Measurements from ENCODE around the gene SOS1.

Gene SOS1

GRCh38 chr2:38971377-38971776, 149.5 kb downstream of the SOS1 start:
- Histone ChIP-seq H3K4me3 (ENCODE audit: low read depth, low read length) (no peak overlapping the region), H3K9ac (ENCODE audit: low read depth, low read length) (no peak overlapping the region), H3K9me3 (ENCODE audit: control insufficient read depth, insufficient read depth, low read length) (no peaks in the 10 kb centered on the region)

GRCh38 chr2:38968021-38968420, 152.8 kb downstream of the SOS1 start:
- no peaks in the 10 kb centered on the region for H3K27me3 ChIP-seq (ENCODE audit: control insufficient read depth, insufficient read depth, low read length)
- peaks cover 11% of the 10 kb centered on the region for H3K4me1 ChIP-seq (ENCODE audit: control insufficient read depth, insufficient read depth, low read length)
- no peaks in the 10 kb centered on the region for H3K9me3 ChIP-seq (ENCODE audit: control insufficient read depth, insufficient read depth, low read length)
- H3K9ac ChIP-seq (ENCODE audit: low read depth, low read length): no peak overlapping the region
- no peak overlapping the region for H3K27ac ChIP-seq (ENCODE audit: low read depth, low read length)
- no peaks in the 10 kb centered on the region for H3K36me3 ChIP-seq (ENCODE audit: control insufficient read depth, insufficient read depth, low read length)
- H3K4me3 ChIP-seq (ENCODE audit: low read depth, low read length): no peak overlapping the region

More at GRCh38 chr2:38971377-38971776, 149.5 kb downstream of the SOS1 start:
- H3K27me3 ChIP-seq (ENCODE audit: control insufficient read depth, insufficient read depth, low read length): no peaks in the 10 kb centered on the region
- H3K36me3 ChIP-seq (ENCODE audit: control insufficient read depth, insufficient read depth, low read length): no peaks in the 10 kb centered on the region
- no peak overlapping the region for H3K27ac ChIP-seq (ENCODE audit: low read depth, low read length)
- H3K4me1 ChIP-seq (ENCODE audit: control insufficient read depth, insufficient read depth, low read length): peaks cover 9% of the 10 kb centered on the region

GRCh38 chr2:38966678-38967077, 154.2 kb downstream of the SOS1 start:
- Histone ChIP-seq H3K36me3 (ENCODE audit: control insufficient read depth, insufficient read depth, low read length) (no peaks in the 10 kb centered on the region), H3K9ac (ENCODE audit: low read depth, low read length) (no peak overlapping the region), H3K27ac (ENCODE audit: low read depth, low read length) (no peak overlapping the region), H3K9me3 (ENCODE audit: control insufficient read depth, insufficient read depth, low read length) (no peaks in the 10 kb centered on the region), H3K27me3 (ENCODE audit: control insufficient read depth, insufficient read depth, low read length) (peaks cover 2% of the 10 kb centered on the region), H3K4me3 (ENCODE audit: low read depth, low read length) (no peak overlapping the region), H3K4me1 (ENCODE audit: control insufficient read depth, insufficient read depth, low read length) (peaks cover 11% of the 10 kb centered on the region)

- Histone ChIP-seq H3K36me3 (ENCODE audit: control insufficient read depth, insufficient read depth, low read length) (no peaks in the 10 kb centered on the region), H3K4me1 (ENCODE audit: control insufficient read depth, insufficient read depth, low read length) (peaks cover 11% of the 10 kb centered on the region), H3K27me3 (ENCODE audit: control insufficient read depth, insufficient read depth, low read length) (peaks cover 8% of the 10 kb centered on the region)
Observed at GRCh38 chr2:38966006-38966405, 154.8 kb downstream of the SOS1 start.

GRCh38 chr2:38960609-38961320, 160.1 kb downstream of the SOS1 start:
- H3K4me3 ChIP-seq (ENCODE audit: low read depth, low read length): peak overlapping the region; percentile 60

More at GRCh38 chr2:38966006-38966405, 154.8 kb downstream of the SOS1 start:
- Histone ChIP-seq H3K4me3 (ENCODE audit: low read depth, low read length) (no peak overlapping the region), H3K27ac (ENCODE audit: low read depth, low read length) (no peak overlapping the region), H3K9ac (ENCODE audit: low read depth, low read length) (no peak overlapping the region), H3K9me3 (ENCODE audit: control insufficient read depth, insufficient read depth, low read length) (no peaks in the 10 kb centered on the region)

GRCh38 chr2:38959938-38960608, 160.8 kb downstream of the SOS1 start:
- Histone ChIP-seq H3K36me3 (ENCODE audit: control insufficient read depth, insufficient read depth, low read length) (no peaks in the 10 kb centered on the region), H3K27ac (ENCODE audit: low read depth, low read length) (no peak overlapping the region), H3K9ac (ENCODE audit: low read depth, low read length) (no peak overlapping the region), H3K27me3 (ENCODE audit: control insufficient read depth, insufficient read depth, low read length) (peaks cover 30% of the 10 kb centered on the region), H3K4me3 (ENCODE audit: low read depth, low read length) (peak overlapping the region; percentile 60), H3K9me3 (ENCODE audit: control insufficient read depth, insufficient read depth, low read length) (no peaks in the 10 kb centered on the region), H3K4me1 (ENCODE audit: control insufficient read depth, insufficient read depth, low read length) (peaks cover 6% of the 10 kb centered on the region; the same call in 1 of the 2 replicates)

More at GRCh38 chr2:38960609-38961320, 160.1 kb downstream of the SOS1 start:
- H3K9ac ChIP-seq (ENCODE audit: low read depth, low read length): no peak overlapping the region
- peaks cover 30% of the 10 kb centered on the region for H3K27me3 ChIP-seq (ENCODE audit: control insufficient read depth, insufficient read depth, low read length)
- H3K4me1 ChIP-seq (ENCODE audit: control insufficient read depth, insufficient read depth, low read length): peaks cover 6% of the 10 kb centered on the region; the same call in 1 of the 2 replicates
- no peaks in the 10 kb centered on the region for H3K9me3 ChIP-seq (ENCODE audit: control insufficient read depth, insufficient read depth, low read length)
- H3K36me3 ChIP-seq (ENCODE audit: control insufficient read depth, insufficient read depth, low read length): no peaks in the 10 kb centered on the region
- H3K27ac ChIP-seq (ENCODE audit: low read depth, low read length): no peak overlapping the region

GRCh38 chr2:38959466-38959865, 161.4 kb downstream of the SOS1 start:
- no peaks in the 10 kb centered on the region for H3K36me3 ChIP-seq (ENCODE audit: control insufficient read depth, insufficient read depth, low read length)
- H3K27ac ChIP-seq (ENCODE audit: low read depth, low read length): no peak overlapping the region
- no peaks in the 10 kb centered on the region for H3K9me3 ChIP-seq (ENCODE audit: control insufficient read depth, insufficient read depth, low read length)
- no peak overlapping the region for H3K4me3 ChIP-seq (ENCODE audit: low read depth, low read length)
- peaks cover 30% of the 10 kb centered on the region for H3K27me3 ChIP-seq (ENCODE audit: control insufficient read depth, insufficient read depth, low read length)
- H3K9ac ChIP-seq (ENCODE audit: low read depth, low read length): no peak overlapping the region
- H3K4me1 ChIP-seq (ENCODE audit: control insufficient read depth, insufficient read depth, low read length): peaks cover 6% of the 10 kb centered on the region; the same call in 1 of the 2 replicates

- Histone ChIP-seq H3K27ac (ENCODE audit: low read depth, low read length) (no peak overlapping the region), H3K4me1 (ENCODE audit: control insufficient read depth, insufficient read depth, low read length) (peaks cover 6% of the 10 kb centered on the region; the same call in 1 of the 2 replicates), H3K36me3 (ENCODE audit: control insufficient read depth, insufficient read depth, low read length) (no peaks in the 10 kb centered on the region), H3K4me3 (ENCODE audit: low read depth, low read length) (no peak overlapping the region), H3K9me3 (ENCODE audit: control insufficient read depth, insufficient read depth, low read length) (no peaks in the 10 kb centered on the region), H3K27me3 (ENCODE audit: control insufficient read depth, insufficient read depth, low read length) (peaks cover 30% of the 10 kb centered on the region), H3K9ac (ENCODE audit: low read depth, low read length) (no peak overlapping the region)
Observed at GRCh38 chr2:38957972-38958371, 162.9 kb downstream of the SOS1 start.

- Histone ChIP-seq H3K27ac (ENCODE audit: low read depth, low read length) (no peak overlapping the region), H3K4me3 (ENCODE audit: low read depth, low read length) (no peak overlapping the region), H3K9ac (ENCODE audit: low read depth, low read length) (no peak overlapping the region), H3K9me3 (ENCODE audit: control insufficient read depth, insufficient read depth, low read length) (no peaks in the 10 kb centered on the region), H3K27me3 (ENCODE audit: control insufficient read depth, insufficient read depth, low read length) (no peaks in the 10 kb centered on the region), H3K36me3 (ENCODE audit: control insufficient read depth, insufficient read depth, low read length) (no peaks in the 10 kb centered on the region), H3K4me1 (ENCODE audit: control insufficient read depth, insufficient read depth, low read length) (no peaks in the 10 kb centered on the region; the same call in 1 of the 2 replicates)
Observed at GRCh38 chr2:38951766-38952165, 169.1 kb downstream of the SOS1 start.

- no peaks in the 10 kb centered on the region for H3K27me3 ChIP-seq (ENCODE audit: control insufficient read depth, insufficient read depth, low read length)
- H3K27ac ChIP-seq (ENCODE audit: low read depth, low read length): no peak overlapping the region
- no peaks in the 10 kb centered on the region for H3K9me3 ChIP-seq (ENCODE audit: control insufficient read depth, insufficient read depth, low read length)
- H3K36me3 ChIP-seq (ENCODE audit: control insufficient read depth, insufficient read depth, low read length): no peaks in the 10 kb centered on the region
- no peak overlapping the region for H3K9ac ChIP-seq (ENCODE audit: low read depth, low read length)
- H3K4me1 ChIP-seq (ENCODE audit: control insufficient read depth, insufficient read depth, low read length): peaks cover 4% of the 10 kb centered on the region
- H3K4me3 ChIP-seq (ENCODE audit: low read depth, low read length): no peak overlapping the region
Observed at GRCh38 chr2:38948995-38949394, 171.9 kb downstream of the SOS1 start.

- Histone ChIP-seq H3K27ac (ENCODE audit: low read depth, low read length) (no peak overlapping the region), H3K9me3 (ENCODE audit: control insufficient read depth, insufficient read depth, low read length) (no peaks in the 10 kb centered on the region), H3K4me1 (ENCODE audit: control insufficient read depth, insufficient read depth, low read length) (peaks cover 9% of the 10 kb centered on the region)
Observed at GRCh38 chr2:38948387-38948882, 172.4 kb downstream of the SOS1 start.

More at GRCh38 chr2:38948387-38948882, 172.4 kb downstream of the SOS1 start:
- no peak overlapping the region for H3K4me3 ChIP-seq (ENCODE audit: low read depth, low read length)
- no peaks in the 10 kb centered on the region for H3K36me3 ChIP-seq (ENCODE audit: control insufficient read depth, insufficient read depth, low read length)
- H3K27me3 ChIP-seq (ENCODE audit: control insufficient read depth, insufficient read depth, low read length): no peaks in the 10 kb centered on the region
- no peak overlapping the region for H3K9ac ChIP-seq (ENCODE audit: low read depth, low read length)
